NCI-H1105 (cell line): Measurements from ENCODE around the gene SERINC2.
"Not testable (repeated sequence)": the region's sequence is repeated elsewhere in the genome, so short reads cannot be mapped to it uniquely, and the experiment has no call there.

Experiments used
- DNase-seq: peaks from one replicate; lab custom pipeline; 2025; lab: John Stamatoyannopoulos, UW

Gene SERINC2

DNA sequence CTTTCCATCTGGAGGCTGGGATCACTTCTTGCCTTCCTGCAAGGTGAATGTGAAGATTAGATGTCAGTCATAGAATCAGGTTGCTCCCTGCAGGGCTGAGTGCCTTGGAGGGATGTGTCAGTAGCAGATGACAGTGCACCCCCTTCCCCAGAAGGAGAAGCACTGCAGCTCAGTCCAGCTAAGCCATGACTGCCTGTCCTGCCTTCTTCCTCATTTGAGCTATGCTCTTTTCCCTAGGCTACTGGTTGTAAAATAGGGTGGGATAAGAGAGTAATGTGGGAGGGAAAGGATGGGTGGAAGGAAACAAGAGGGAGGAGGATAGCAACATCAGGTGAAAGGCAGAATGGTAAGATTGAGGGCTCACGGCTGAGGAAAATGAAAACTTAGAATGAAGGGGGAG is 29.0 kb upstream of the SERINC2 start:
- DNase-seq: no peak

DNA sequence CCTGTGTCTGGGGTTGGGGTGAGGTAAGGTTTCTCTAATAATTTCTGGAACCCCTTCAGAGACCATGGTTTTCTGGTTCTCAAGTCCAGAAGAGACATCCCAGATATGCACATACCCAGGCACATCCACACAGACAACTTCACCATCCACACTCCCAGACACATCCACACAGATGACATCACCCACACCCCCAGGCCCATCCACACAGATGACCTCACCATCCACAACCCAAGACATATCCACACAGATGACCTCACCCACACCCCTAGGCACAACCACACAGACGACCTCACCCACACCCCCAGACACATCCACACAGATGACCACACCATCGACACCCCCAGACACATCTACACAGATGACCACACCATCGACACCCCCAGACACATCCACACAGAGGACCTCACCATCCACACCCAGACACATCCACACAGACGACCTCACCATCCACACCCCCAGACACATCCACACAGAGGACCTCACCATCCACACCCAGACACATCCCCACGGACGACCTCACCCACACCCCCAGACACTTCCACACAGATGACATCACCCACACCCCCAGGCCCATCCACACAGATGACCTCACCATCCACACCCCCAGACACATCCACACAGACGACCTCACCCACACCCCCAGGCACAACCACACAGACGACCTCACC is 26.3 kb upstream of the SERINC2 start:
- not testable (repeated sequence) for DNase-seq

DNA sequence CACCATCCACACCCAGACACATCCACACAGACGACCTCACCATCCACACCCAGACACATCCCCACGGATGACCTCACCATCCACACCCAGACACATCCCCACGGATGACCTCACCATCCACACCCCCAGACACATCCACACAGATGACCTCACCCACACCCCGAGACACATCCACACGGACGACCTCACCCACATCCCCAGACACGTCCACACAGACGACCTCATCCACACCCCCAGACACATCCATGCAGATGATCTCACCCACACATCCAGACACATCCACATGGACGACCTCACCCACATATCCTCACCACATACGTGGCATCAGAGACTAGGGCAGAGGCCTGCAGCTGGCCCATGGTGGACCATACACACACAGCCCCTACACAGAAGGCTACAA is 25.4 kb upstream of the SERINC2 start:
- DNase-seq: no peak

DNA sequence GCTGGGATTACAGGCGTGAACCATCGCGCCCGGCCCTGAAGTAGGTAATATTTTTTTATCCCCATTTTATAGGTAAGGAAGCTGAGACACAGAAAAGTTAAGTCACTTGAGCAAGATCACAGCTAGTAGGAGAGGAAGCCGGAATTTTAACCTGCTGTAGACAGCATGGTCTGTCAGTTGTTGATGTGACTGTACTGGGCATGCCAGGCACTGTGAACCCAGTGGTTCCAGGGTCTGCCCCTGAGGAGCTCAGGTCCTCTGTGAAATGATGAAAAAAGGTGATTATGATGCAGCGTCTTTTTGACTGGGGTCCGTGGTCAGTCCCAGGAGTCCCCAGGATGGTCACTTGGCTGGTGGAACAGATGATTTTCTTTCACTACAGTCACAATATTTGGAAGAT is 23.4 kb upstream of the SERINC2 start:
- no peak for DNase-seq

DNA sequence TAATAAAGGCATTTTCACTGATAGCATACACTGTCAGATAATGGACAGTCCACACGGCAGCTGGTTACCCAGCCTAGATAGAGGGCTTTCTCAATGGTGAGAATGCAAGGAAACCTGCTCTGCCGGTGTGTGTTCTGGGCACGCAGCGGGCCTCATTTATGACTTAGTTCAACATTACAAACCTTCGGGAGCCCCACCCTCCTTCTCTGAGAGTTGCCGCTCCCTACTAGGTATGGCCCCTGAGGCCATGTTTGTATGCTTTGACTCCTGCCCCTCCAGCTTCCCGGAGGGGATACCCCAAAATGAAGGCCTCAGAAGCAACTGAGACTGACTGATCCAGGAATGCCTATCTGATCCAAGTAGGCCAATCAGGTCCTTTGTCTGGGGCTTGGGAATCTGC is 22.9 kb upstream of the SERINC2 start:
- DNase-seq: no peak

DNA sequence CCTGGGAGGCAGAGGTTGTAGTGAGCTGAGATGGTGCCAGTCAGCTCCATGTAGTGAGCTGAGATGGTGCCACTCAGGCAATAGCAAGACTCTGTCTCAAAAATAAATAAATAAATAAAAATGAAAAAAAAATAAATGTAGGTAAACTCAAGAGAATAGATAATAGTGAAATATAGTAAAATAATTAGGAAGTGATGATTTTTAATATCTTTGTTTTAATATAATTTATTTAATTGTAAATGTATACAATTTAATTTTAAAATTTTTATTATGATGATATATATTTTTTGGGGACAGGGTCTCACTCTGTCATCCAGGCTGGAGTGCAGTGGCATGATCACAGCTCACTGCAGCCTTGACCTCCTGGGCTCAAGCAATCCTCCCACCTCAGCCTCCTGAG is 19.6 kb upstream of the SERINC2 start:
- DNase-seq: no peak

DNA sequence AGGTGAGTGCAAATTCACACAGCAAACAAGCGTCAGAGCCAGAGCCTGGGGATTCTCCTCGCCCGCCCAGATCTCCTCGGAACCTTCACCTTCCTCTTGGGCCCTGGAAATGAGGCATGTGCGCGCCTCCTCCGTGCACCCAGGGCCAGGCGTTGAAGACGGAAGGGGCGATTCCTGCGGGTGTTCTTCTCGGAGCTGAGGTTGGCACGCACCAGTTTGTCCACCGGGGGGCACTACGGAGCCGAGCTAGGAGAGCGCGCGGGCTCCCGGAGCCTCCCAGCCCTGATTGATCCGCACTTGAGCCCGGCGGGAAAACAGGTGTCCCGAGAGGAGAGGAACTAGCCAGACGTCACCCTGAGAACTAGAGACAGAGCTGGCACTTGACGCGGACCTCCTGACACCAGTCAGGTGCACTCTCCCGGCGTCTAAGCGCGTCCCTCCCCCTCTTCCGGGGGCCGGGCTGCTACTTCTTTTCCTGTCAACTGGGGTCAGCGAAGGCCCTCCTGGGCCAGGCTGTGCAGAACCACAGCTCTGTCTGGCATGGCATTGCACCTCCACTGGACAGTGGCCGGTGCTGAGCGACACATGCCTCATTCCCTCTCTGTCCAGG is 18.3 kb upstream of the SERINC2 start:
- peak; percentile 91 for DNase-seq

DNA sequence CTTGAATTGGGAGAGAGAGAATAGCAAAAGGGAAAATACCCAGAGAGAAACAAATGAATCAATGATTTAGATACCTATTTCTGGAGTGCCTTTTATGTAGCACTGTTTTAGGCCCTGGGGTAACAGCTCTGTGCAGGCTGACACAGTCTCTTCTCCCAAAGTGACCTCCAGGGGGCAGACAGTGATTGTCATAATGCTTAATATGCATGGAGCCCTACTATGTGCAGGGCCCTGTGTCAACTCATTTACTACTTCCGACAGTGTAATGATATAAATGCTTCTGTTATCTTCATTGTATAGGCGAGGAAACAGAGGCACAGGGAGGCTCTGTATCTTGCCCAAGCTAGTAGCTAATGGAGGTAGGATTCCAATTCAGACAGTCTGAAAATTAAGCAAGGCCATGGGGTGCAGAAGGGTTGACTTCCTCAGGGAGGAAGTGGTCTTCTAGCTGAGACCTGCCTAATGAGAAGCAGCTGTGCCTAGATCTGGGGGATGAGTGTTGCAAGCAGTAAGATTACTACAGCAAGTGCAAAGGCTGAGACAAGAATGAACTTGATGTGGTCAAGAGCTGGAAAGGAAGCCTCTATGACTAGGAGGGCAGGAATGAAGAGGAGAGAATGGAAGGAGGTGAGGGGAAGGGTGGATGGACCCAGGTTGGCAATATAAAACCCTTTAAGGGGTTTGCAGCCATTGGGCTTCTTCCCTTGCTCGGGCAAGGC is 16.2 kb upstream of the SERINC2 start:
- DNase-seq: no peak

DNA sequence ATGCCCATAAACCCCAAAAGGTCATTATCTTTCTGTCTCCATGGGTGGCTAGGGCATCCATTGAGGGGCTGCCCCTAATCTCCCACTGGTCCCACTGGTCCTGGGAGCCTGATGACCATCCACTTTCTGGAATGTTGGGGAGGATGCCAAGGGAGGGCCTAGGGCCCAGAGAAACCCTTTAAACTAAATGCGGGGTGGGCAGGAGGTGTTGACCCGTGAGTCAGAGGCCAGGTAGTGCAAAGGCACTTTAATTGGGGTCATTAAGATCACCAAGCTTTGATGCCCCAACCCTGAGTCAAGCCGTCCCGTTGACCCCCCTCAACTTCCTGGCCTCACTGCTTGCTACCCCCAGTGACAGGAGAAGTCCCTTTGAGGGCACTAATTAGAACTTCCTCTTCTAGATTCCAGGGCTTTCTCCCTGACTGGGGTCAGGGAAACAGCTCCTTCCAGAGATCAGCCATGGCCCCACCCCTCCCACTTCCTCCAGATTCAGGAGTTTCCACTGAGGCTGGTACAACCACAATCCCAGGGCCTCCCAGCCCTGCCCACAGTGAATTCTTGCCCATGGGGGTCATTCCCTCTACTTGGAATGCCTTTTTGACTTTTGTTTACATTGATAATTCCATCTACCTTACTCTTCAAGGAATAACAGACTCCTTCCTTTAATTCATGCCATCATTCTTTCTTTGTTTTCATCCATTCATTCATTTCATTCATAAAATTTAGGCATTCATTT is 15.5 kb upstream of the SERINC2 start:
- no peak for DNase-seq

DNA sequence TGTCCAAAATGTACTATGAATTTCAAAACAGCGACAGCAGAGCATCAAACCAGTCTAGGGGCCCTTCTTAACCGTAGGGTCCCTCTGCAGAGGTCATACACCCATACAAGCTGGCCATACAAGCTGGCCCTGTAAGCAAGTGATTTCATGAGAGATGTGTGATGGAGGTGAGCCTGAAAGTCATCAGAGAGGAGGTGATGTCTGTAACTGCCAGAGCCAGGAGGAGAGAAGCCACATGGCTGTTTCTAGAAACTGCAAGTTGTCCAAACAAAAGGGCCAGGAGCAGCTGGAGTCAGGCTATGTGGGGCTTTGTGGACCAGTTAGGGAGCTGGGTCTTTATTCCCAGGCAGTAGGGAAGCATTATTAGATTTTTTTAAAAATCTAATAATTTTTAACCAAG is 14.8 kb upstream of the SERINC2 start:
- DNase-seq: no peak

DNA sequence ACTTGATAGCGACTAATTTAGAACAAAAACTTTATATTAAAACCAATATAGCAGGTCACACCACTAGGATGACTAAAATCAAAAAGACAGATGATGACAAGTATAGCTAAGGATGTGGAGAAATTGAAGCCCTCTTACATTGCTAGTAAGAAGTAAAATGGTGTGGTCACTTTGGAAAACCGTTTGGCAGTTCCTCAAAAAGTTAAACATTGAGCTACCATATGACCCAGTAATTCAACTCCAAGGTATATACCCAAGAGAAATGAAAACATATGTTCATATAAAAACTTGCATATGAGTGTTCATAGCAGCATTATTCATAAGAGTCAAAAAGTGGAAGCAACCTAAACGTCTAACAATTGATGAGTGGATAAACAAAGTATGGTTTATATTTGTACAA is 13.0 kb upstream of the SERINC2 start:
- DNase-seq: no peak

DNA sequence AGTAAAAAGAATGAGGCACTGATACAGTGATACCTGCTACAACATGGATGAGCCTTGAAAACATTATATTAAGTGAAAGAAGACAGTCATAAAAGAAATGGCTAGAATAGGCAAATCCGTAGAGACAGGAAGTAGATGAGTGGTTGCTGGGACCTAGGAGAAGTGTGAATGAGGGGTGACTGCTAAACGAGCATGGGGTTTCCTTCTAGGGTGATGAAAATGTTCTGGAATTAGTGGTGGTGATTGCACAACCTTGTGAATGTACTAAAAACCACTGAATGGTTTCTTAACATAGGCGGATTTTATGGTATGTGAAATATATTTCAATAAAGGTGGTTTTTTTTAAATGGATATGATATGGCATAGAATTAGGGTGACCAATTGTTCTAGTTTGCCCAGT is 12.6 kb upstream of the SERINC2 start:
- no peak for DNase-seq

DNA sequence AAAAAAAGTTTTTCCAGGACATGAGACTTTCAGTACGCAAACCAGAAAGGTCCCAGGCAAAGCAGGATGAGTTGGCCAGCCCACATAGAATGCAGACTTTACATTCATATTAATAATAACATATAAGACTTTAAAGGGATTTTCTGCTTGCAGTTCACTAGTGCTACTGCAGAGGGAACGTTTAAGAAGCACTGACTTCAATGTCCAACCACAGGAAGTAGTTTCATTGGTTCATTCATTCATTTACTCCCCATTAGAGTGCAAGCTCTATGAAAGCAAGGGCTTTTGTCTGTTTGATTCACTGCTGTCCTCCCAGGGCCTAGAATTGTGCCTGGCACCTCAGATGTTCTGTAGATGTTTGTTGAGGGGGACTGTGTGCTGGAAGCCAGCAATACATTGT is 11.8 kb upstream of the SERINC2 start:
- DNase-seq: no peak

DNA sequence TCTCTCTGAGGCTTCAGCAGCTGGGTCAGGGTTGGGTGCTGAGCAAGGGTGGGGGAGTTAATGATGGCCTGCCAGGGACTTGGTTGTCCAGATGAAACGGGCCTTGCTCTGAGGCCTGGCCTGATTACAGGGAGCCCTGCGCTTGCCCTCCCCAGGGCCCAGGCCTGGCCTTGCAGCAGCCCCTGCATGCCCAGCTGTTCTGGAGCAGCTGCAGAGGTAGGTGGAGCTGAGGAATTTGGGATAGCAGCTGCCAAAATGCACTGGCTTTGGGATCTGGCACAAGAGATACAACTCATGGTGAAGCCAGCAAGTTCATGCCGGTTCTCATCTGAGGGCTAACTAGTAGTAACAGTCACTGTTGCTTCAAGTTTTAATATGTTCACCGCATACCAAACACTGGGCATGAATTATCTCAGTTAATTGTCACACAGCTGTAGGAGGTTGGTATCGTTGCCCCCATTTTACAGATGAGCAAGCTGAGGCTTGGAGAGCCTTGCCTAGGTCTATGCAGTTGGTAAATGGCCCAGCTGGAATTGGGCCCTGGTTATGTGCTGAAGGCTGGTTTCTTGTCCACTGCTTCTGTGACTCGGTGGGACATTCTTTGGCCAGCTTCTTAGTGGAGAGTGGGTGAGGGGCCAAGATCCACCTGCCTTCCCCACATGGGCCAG is 7.3 kb upstream of the SERINC2 start:
- DNase-seq: no peak

DNA sequence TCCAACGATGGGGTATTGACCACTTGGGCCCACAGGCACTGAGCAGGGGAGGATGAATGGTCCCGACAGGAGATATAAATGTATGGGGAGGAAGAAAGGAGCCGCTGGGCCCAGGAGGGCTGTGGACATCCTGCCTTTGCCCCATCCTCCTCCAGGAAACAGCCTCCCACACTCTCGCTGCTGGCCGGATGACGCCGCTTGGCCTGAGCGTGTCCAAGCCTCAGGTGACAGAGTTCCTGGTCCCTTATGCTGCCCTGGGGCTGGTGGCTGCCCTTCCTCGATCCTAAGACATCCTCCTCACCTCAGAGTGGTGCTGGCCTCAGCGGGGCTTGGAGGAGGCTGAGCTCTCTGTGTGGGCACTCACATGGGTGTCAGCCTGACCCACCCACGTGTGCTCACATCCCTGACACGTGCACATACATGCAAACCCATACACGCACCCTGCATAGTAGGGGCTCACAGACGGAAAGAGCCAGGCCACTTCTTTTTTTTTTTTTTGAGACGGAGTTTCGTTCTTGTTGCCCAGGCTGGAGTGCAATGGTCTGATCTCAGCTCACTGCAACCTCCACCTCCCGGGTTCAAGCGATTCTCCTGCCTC is 5.9 kb upstream of the SERINC2 start:
- no peak for DNase-seq

DNA sequence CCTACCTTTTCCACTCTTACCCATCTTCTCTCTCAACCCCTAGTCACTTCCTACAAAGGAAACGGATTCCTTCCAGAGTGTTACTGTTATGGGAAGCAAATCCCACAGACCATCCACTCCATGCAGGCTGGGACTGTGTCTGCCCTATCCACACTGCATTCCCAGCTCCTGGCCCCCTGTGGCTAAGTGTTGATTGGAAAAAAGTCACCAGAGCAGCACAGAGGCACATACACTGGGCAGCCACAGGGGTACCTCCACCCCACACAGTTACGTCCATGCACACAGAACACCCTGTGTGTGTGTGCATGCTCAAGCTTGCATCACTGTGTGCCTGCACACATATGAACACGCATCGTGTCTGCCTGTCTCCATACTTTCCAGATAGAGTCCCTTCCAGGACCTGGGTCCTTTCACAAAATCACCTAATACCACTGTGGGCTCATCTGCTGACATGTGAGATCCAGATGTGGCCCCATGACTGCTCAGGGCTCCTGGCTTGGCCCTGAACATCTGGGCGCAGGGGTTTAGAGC is 4.2 kb upstream of the SERINC2 start:
- DNase-seq: no peak

DNA sequence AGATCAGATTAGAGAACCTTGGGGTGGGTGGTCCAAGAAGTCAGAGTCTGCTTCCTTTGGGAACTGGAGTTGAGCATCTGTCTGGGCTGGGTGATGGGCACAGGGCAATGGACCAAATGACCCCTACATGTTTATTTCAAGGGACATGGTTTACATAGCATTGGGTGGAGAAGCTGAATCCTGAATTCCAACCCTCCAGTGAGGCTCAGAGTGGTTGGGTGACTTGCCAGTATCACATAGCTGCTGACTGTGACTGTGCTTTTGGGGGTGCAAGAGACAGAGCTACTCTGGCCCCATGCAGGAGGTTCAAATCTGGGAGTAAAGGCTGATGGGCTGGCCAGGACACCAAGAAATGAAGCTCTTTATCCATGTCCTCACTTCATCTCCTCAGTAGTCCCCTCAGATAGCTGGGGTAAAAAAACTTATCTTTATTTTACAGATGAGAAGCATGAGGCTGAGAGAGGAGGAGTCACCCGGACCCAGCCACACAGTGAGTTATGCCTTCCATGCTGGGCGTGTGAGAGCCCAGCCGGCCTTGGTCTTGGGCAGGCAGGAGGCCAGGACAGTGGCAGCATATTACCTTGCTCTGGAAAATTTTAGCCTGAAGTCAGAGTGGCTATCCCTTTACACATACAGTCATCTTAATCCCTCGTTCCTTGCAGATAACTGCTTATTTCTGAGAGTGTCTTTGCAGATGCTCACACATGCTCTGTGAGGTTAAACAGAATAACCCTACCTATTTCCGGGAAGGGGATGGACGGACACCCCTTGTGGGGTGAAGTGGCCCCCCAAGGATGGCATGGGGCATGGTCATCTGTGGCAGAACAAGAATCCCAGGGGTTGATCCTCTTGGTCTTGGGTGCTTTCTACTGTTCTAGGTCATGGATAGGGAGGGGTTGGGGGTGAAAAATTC is 2.8 kb upstream of the SERINC2 start:
- no peak for DNase-seq

DNA sequence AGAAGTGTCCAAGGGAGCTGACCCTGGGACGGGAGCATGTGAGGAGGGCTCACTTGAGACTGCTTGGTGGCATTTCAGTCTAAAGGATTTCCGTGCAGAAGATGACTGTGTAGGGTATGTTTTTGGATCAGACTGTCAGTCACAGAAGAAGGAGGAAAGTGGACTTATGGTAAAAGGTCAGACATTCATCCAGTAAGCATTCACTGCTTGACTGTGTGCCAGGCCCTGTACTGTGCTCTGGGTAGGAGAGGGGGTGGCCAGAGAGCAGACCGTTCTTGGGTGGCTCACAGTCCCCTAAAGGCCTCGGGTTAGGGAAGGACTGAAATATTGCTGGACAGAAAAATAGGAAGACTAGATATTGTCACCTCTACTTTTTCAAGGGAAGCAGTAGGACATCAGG is 2.1 kb upstream of the SERINC2 start:
- no peak for DNase-seq

DNA sequence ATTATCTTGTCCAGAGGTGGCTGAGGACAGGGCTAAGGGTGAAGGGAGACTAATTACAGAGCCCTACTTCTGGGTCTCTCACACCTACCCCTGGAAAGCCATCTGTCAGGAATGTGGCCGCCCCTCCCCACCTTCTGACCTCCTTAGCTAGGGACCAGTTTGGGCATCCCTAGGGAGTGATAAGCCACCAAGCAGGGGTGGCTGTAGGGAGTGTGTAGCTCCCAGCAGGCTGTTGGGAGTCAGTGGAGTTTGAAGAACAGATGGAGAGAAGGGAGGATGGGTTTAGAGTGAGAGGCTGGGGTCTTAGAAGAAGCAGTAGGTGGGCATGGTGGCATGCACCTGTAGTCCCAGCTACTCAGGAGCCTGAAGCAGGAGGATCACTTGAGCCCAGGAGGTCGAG is 808 bp upstream of the SERINC2 start:
- DNase-seq: no peak

DNA sequence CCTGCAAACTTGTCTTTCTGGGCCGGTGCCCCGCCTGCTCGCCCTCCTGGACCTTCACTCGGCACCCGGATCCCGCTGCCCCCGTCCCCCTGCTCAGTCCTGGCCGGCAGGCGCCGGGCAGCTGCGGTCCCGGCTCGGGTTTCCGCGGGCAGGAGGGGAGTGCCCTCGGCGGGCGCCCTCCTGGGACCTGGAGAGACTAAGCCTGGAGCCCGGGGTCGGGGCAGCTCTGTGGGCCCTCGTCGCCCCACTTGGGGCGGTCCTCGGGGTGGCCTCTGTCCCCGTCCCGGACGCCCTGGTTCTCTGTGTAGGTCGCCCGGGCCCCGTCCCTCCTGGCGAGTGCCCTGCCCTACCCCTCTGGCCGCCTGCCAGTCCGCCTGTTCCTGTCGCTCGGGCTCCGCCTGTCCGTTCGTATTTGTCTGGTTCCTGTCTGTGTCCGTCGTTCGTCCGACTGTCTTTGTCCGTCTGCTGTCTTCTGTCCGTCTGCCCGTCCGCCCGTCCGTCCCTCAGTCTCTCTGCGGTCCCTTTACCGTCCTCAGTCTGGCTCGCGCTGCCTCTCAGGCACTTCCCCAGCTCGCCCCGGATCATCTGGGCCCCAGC is 490 bp downstream of the SERINC2 start:
- DNase-seq: peak; percentile 31
